ENCODE data around the gene UNC13D.

Gene UNC13D

DNA sequence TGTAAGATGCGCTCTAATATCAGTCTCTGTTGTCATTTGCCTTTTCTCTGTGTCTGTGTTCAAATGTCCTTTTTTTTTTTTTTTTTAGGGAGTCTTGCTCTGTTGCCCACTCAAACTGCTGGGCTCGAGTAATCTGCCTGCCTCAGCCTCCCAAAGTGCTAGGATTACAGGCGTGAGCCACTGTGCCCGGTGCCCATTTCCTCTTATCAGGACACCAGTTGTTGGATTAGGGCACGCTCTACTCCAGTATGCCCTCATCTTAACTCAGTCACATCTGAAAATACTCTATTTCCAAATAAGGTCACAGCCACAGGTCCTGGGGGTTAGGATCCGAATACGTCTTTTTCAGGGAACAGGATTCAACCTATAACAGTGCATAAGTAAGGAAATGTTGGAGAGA lies 36.1 kb upstream of the UNC13D start:
- no peak for DNase-seq
- in situ Hi-C loops (cut with HindIII; ENCODE audit: low pct_ligation_motif_present, low sequenced_read_pairs) = no loop called here
- Histone ChIP-seq H3K27ac (no peak overlapping the region), H3K27me3 (replicated peaks) (no peaks in the 10 kb centered on the region), H3K4me3 (ENCODE audit: low read depth, low read length) (no peak overlapping the region), H3K36me3 (replicated peaks) (no peaks in the 10 kb centered on the region)
- TF ChIP-seq CTCF (IDR thresholded peaks at IDR 0.05; ENCODE audit: low read depth, low read length, missing control alignments) = no peak

DNA sequence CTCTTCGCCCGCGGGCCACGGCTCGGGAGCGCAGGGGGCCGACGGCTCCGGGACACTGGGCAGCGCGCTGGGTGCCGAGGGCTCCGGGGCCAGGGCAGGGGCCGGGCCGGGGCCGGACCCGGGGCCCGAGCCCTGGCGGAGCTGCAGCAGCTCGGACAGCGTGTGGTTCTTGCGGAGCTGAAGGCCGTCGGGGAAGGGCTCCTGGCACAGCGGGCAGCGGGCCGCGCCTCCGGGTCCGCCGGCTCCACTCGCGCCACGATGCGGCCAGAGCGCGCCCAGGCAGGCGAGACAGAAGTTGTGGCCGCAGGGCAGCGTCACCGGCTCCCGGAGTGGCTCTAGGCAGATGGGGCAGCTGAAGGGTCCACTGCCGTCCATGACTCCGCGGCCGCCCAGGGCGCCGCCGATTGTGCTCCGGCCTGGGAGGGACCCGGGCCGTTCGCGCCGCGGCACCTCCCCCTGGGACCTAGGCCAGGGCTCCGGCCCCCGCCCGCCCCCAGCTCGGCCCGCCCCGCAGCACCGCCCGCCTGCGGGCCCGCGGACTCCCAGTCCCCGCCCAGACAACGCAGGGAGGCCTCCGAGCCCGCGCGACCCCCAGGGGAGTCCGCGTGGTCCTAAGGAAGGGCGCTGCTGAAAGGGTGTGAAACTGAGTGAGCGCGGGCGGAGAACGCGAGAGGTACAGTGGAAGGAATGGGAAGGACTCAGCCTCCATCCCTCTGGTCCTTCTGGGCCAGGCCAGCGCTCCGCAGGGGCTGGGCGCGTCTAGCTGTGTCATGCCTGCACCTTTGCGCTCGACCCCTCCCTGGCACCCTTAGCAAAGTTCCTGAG lies 34.2 kb upstream of the UNC13D start, which contains the start of gene TRIM47:
Gene TRIM47, minus strand, starts transcription at position 408 of the 825 bp plus-strand sequence. Its CDS starts 33 bp downstream, at position 375.
- Histone ChIP-seq H3K27me3 (replicated peaks) (no peaks in the 10 kb centered on the region), H3K4me3 (ENCODE audit: low read depth, low read length) (peak within 1 kb of the TSS; percentile 54), H3K36me3 (replicated peaks) (no peaks in the 10 kb centered on the region), H3K27ac (peak within 1 kb of the TSS; percentile 10)
- peak; percentile 39 for TF ChIP-seq CTCF (IDR thresholded peaks at IDR 0.05; ENCODE audit: low read depth, low read length, missing control alignments)
- in situ Hi-C loops (cut with HindIII; ENCODE audit: low pct_ligation_motif_present, low sequenced_read_pairs) = no loop called here
- DNase-seq = peak; percentile 28

GRCh38 chr17:75877752-75878173 lies 33.6 kb upstream of the UNC13D start:
- H3K36me3 ChIP-seq (replicated peaks) = no peaks in the 10 kb centered on the region
- TF ChIP-seq CTCF (IDR thresholded peaks at IDR 0.05; ENCODE audit: low read depth, low read length, missing control alignments) = peak; percentile 41
- H3K27me3 ChIP-seq (replicated peaks) = no peaks in the 10 kb centered on the region
- in situ Hi-C loops (cut with HindIII; ENCODE audit: low pct_ligation_motif_present, low sequenced_read_pairs) = no loop called here
- peak; percentile 33 for DNase-seq
- peak overlapping the region; percentile 10 for H3K27ac ChIP-seq
- H3K4me3 ChIP-seq (ENCODE audit: low read depth, low read length) = peak overlapping the region; percentile 54

DNA sequence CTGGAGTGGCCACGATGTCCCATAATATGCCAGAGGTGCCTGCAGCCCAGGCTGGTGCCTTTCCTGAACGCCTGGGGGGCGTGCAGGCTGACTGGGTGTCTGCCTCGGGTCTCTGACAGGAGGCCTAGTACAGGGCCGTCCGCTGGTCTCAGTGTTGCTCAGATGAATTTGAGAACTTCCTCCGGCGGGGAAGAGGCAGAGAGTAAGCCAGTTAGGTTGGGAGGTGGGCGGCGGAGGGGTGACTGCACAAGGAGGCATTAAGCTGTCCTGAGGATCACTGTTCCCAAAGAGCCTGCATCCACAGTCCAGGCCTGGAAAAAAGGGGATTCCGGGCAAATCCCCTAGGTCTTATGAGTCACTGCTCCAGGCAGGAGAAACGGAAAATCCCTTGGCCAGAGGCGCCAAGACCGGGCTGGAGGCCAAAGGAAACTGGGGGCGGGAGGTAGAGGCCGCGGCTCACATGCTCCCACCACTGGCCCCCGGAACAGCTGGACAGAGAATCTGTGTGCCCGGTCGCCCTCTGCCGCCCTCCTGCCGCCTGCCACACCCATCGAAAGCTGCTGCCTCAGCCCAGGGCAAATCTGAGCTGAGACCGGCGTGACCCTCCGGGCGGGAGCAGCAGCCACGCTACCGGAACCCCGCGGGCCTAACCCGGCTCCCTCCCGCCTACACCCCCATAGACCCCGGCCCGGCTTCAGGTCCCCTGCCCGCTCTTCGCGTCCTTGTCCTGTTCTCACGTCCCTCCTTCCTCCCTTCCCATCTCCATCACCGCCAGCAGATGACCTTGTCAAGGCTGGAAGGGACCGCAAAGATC lies 32.9 kb upstream of the UNC13D start:
- Histone ChIP-seq H3K4me3 (ENCODE audit: low read depth, low read length) (peak overlapping the region; percentile 54), H3K27me3 (replicated peaks) (no peaks in the 10 kb centered on the region), H3K27ac (peak overlapping the region; percentile 41), H3K36me3 (replicated peaks) (no peaks in the 10 kb centered on the region)
- in situ Hi-C loops (cut with HindIII; ENCODE audit: low pct_ligation_motif_present, low sequenced_read_pairs) = no loop called here
- TF ChIP-seq CTCF (IDR thresholded peaks at IDR 0.05; ENCODE audit: low read depth, low read length, missing control alignments) = peak; percentile 16
- peak; percentile 84 for DNase-seq

- in situ Hi-C loops (cut with HindIII; ENCODE audit: low pct_ligation_motif_present, low sequenced_read_pairs) = no loop called here
- H3K36me3 ChIP-seq (replicated peaks) = no peaks in the 10 kb centered on the region
- peak; percentile 40 for TF ChIP-seq CTCF (IDR thresholded peaks at IDR 0.05; ENCODE audit: low read depth, low read length, missing control alignments)
- H3K4me3 ChIP-seq (ENCODE audit: low read depth, low read length) = peak overlapping the region; percentile 54
- DNase-seq = no peak
- peak overlapping the region; percentile 41 for H3K27ac ChIP-seq
- H3K27me3 ChIP-seq (replicated peaks) = no peaks in the 10 kb centered on the region
Measured at GRCh38 chr17:75876190-75876937, 32.2 kb upstream of the UNC13D start.

All from brain microvascular endothelial cell (primary cell).